ENCODE results near the gene NOL3. TPM values are rescaled to one million over a fixed set of nuclear protein-coding genes. Genes with fewer than 3 reads are reported as not detected.

The NOL3 gene
- total and polyA plus RNA-seq, 2 donors (not counting 3 experiments of a cell fraction or from before 2014, with no cell fraction given) = 16.0 to 19.4 TPM

- Histone ChIP-seq H3K27ac (ENCODE audit: insufficient read depth, low read depth, low read length) (no peak overlapping the region), H3K9me1 (replicated peaks; ENCODE audit: control insufficient read depth, extremely low read depth, insufficient read depth, low read length) (no peaks in the 10 kb centered on the region), H4K20me1 (replicated peaks; ENCODE audit: control insufficient read depth, extremely low read depth, insufficient read depth, low read length) (no peaks in the 10 kb centered on the region), H2AFZ (ENCODE audit: low read depth, low read length) (no peak overlapping the region), H3K9me3 (replicated peaks; ENCODE audit: control insufficient read depth, insufficient read depth, low read length) (no peaks in the 10 kb centered on the region), H3K9ac (replicated peaks; ENCODE audit: extremely low read depth, insufficient read depth, low read length) (no peak overlapping the region), H3K4me1 (ENCODE audit: control insufficient read depth, extremely low read depth, insufficient read depth, low read length) (peaks cover 2% of the 10 kb centered on the region), H3K36me3 (ENCODE audit: control insufficient read depth in 2 of 2, extremely low read depth in 1 of 2, insufficient read depth in 2 of 2, low read length in 2 of 2) (peaks cover 9 to 50% of the 10 kb centered on the region in 2 experiments), H3K4me3 (replicated peaks in 1 of 3; ENCODE audit: insufficient read depth in 1 of 3, low read depth in 1 of 3, low read length in 3 of 3) (no peak overlapping the region), H3K27me3 (ENCODE audit: control insufficient read depth in 2 of 2, insufficient read depth in 2 of 2, low read length in 2 of 2) (no peaks in the 10 kb centered on the region), H3K79me2 (ENCODE audit: control insufficient read depth, insufficient read depth, low read length) (peaks cover 2% of the 10 kb centered on the region), H3K4me2 (ENCODE audit: insufficient read depth, low read length) (no peak overlapping the region)
- BruUV-seq (replicated peaks) = no TSS peak
- POLR2A ChIA-PET = interaction anchor here (0.6 kb wide), 2 partner anchors 56 to 137 kb away, joined by 3 read pairs; no protein-coding TSS in a partner anchor
- CTCF ChIA-PET = interaction anchor here (0.9 to 1.6 kb wide), 3 partner anchors 9 to 46 kb away, joined by 3 to 6 read pairs (median 5); partner anchors contain the start of gene E2F4
- FAIRE-seq (no peak), DNase-seq (ENCODE audit: low read depth, low spot score) (no peak)
- dilution Hi-C loops (cut with MboI; ENCODE audit: extremely low pct_ligation_motif_present, low sequenced_read_pairs) (no loop called here), intact Hi-C loops (cut with micrococcal nuclease) (no loop called here)
- TF ChIP-seq MAX (IDR thresholded peaks at IDR 0.05; ENCODE audit: insufficient read depth, insufficient read length) (no peak), POLR2AphosphoS5 (IDR thresholded peaks at IDR 0.05; ENCODE audit: insufficient read depth, low read depth, low read length) (no peak), FOS (IDR thresholded peaks at IDR 0.05; ENCODE audit: borderline replicate concordance, insufficient read depth, low read length) (no peak), MYC (IDR thresholded peaks at IDR 0.05; ENCODE audit: low read depth, low read length) (no peak), CTCF (IDR thresholded peaks at IDR 0.05; ENCODE audit: extremely low read depth in 1 of 2, insufficient read depth in 1 of 2, low read depth in 1 of 2, low read length in 2 of 2) (no peak), JUN (IDR thresholded peaks at IDR 0.05; ENCODE audit: borderline replicate concordance, insufficient read depth, insufficient read length, low read depth) (no peak), POLR2A (IDR thresholded peaks at IDR 0.05; ENCODE audit: low read depth, low read length) (no peak), GATA2 (IDR thresholded peaks at IDR 0.05; ENCODE audit: insufficient read depth, insufficient read length, low read depth, low read length) (no peak), EZH2 (IDR thresholded peaks at IDR 0.05; ENCODE audit: borderline replicate concordance, low read depth, low read length, severe bottlenecking) (no peak)
Observed at GRCh38 chr16:67201411-67202345, 31.3 kb downstream of the NOL3 start.
